Stimulated activated CD4-positive, alpha-beta T cell treated with anti-CD3 and anti-CD28 coated beads, TNF-alpha, amount 100 ng/mL, for 48 hours (primary cell): Measurements from ENCODE around the gene KLK3.

ENCODE experiments used
- DNase-seq, 3 donors: peaks; one replicate each; pipeline ENCODE4 v3.0.0-alpha.2; 2020; ENCODE audit warnings: low read depth in 3 of 3

KLK3 gene

DNA sequence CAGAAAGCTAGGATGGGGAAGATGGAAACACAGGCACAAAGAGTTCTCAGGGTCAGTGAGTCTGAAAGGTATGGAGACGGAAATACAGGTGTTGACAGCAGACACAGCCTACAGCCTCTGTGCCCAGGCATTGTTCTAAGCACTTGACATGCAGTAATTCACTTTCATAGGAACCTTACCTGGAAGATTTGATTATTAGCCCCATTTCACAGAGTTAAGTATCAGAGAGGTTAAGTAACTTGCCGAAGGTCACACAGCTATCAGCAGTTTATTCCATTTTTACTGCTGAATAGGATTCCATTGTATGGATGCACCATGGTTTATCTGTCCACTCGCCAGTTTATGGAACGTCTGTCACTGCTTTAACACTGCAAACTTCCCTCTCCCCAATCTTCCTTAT is 43.3 kb downstream of the KLK3 start:
- DNase-seq = no peak

DNA sequence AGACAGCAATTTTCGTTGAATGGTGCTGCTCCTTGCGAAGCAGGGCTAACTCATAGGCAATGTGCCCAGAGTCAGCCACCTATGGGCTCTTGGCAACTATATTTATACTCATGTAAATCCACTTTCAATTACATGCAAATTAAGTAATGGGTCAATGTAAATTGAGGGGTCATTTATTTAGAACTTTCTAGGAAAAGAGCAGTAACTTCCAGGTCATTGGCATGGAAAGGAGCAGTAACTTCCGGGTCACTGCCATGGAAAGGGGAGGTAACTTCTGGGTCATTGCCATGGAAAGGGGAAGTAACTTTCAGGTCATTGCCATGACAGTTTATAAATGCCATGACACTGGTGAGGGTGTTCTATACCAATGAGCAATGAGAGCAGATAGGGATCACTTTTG is 44.9 kb downstream of the KLK3 start:
- no peak for DNase-seq

DNA sequence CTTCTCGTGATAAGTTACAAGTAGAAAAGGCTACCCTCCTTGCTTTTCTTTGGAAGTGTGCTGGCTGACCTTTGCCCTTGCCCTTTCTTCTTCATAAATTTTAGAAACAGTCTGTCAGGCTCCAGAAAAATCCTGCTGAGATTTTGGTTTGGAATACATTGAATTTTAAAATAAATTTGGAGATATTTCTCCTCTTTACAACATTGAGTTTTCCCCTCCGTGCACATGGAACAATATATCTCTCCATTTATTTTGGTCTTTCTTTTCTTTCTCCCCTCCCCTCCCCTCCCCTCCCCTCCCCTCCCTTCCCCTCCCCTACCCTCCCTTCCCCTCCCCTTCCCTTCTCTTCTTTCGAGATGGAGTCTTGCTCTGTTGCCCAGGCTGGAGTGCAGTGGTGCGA is 47.9 kb downstream of the KLK3 start:
- no peak for DNase-seq

DNA sequence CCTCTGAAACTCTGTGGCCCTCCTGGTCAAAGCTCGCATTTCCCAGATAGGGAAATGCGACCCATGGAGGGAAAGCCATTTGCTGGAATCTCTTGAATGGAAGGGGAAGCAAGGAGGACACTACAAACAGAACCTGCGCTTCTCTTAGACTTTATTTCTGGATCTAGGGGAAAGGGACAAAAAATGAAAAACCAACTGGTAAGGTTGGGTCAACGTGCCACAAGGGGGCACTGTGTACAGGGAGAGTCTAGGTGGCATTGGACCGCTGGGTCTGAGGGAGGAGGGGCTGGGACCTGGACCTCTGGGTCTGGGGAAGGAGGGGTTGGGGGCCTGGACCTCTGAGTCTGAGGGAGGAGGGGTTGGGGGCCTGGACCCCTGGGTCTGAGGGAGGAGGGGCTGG is 51.5 kb downstream of the KLK3 start:
- DNase-seq = peak in 1 of 3 donors; percentile 58

DNA sequence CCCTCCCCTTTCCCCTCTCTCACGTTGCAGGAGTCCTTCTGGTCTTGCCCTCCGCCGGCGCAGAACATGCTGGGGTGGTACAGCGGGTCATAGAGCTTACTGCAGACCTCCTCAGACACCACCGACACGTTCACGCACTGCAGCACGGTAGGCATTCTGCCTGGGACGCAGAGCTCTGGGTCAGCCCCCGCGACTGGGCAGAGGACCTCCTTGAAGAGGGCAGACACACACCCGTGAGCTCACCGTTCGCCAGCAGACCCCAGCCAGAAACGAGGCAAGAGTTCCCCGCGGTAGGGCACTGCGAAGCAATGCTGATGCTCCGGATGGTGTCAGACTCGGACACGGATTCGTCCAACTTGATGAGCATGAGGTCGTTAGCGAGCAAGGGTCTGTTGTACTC is 53.6 kb downstream of the KLK3 start:
- DNase-seq = no peak

DNA sequence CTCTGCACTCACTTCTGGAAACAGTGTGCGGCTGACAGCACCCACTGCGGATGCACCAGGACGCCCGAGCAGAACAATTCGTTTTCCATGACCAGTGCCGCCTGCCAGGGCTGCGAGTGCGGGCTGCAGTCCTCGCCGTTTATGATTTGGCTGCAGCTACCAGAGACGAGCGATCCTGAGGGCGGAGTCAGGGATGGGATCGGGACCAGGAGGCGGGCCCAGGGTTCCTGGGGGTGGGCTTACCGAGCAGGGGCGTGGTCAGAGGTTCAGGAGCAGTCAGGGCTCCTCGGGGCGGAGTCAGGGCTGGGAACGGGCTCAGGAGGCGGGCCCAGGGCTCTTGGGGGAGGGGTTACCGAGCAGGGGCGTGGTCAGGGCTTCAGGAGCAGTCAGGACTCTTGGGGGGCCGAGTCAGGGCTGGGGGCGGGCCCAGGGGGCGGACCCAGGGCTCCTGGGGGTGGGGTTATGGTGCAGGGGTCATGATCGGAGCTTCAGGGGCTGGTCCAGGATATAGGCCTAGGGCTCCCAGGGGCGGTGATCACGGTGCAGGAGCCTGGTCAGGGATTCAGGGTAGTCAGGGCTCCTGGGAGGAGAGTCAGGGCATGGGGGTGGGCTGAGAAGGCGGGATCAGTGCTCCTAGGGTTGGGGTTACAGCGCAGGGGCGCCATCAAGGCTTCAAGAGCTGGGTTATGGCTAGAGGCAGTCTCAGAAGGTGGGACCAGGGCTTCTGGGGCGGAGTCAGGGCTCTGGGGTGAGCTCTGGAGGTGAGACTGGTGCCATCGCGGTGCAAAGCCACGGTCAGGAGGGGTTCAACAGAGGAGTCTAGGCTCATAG is 54.7 kb downstream of the KLK3 start:
- peak in 2 of 3 donors; percentile 38 to 43 for DNase-seq
